Muscle of leg (tissue), 11 donors: ENCODE measurements around the gene TBC1D22A. TPM values are rescaled to one million over a fixed set of nuclear protein-coding genes. Genes with fewer than 3 reads are reported as not detected.

Experiments
- DNase-seq: peaks from one replicate; pipeline ENCODE4 v3.0.0; 2013
- H3K27ac ChIP-seq: one replicate; pipeline ENCODE4 v1.5.1; 2013; ENCODE audit warnings: mild to moderate bottlenecking, low read length, control low read depth
- H3K27me3 ChIP-seq: one replicate; pipeline ENCODE4 v1.6.1; 2013; ENCODE audit warnings: low read length; ENCODE audit not compliant: control insufficient read depth, insufficient read depth
- H3K36me3 ChIP-seq: one replicate; pipeline ENCODE4 v1.6.1; 2013; ENCODE audit warnings: low read length; ENCODE audit not compliant: control insufficient read depth, insufficient read depth
- H3K4me1 ChIP-seq: one replicate; pipeline ENCODE4 v1.6.1; 2013; ENCODE audit warnings: low read length; ENCODE audit not compliant: control insufficient read depth, insufficient read depth
- H3K4me3 ChIP-seq: one replicate; pipeline ENCODE4 v1.5.1; 2013; ENCODE audit warnings: low read length, control low read depth
- H3K9me3 ChIP-seq: replicated peaks from 2 replicates; pipeline ENCODE4 v1.6.1; 2013; ENCODE audit warnings: low read depth, low read length; ENCODE audit not compliant: control insufficient read depth
- WGBS: methylation state at CpG from one replicate; pipeline ENCODE4 v1.1.5; 2013; ENCODE audit warnings: missing lambda C conversion rate; ENCODE audit not compliant: insufficient coverage; 5-methylcytosine and 5-hydroxymethylcytosine counted together
- polyA plus RNA-seq, 8 donors: library from polyadenylated mRNA; unstranded; fragments of 120-200 nt; gene quantifications; one replicate each; pipeline versions ENCODE4 v1.2.1 to v1.2.3, GENCODE V29; 2013; ENCODE audit warnings: inconsistent platforms in 1 of 8, low replicate concordance in 1 of 8; ENCODE audit not compliant: insufficient read length in 8 of 8, insufficient read depth in 1 of 8
- total RNA-seq: library from RNA; stranded (reverse); fragments of 120-200 nt; gene quantifications from one replicate; pipeline ENCODE4 v1.2.4, GENCODE V29; 2013

The TBC1D22A gene
- total and polyA plus RNA-seq, 9 donors: 8.0 to 16.9 (median 15.6) TPM

- Histone ChIP-seq H3K27me3 (no peaks in the 10 kb centered on the region), H3K4me3 (no peak overlapping the region), H3K9me3 (peaks cover 2% of the 10 kb centered on the region), H3K27ac (no peak overlapping the region), H3K4me1 (peaks cover 19% of the 10 kb centered on the region), H3K36me3 (no peaks in the 10 kb centered on the region)
- no peak for DNase-seq
- 90% methylated on average over 21 of the region's 21 CpGs for WGBS
Measured at GRCh38 chr22:47150426-47150825, 388.0 kb downstream of the TBC1D22A start.

- no peaks in the 10 kb centered on the region for H3K36me3 ChIP-seq
- H3K27me3 ChIP-seq: no peaks in the 10 kb centered on the region
- H3K4me1 ChIP-seq: peaks cover 21% of the 10 kb centered on the region
- H3K4me3 ChIP-seq: no peak overlapping the region
- WGBS: 91% methylated on average over 11 of the region's 19 CpGs
- H3K27ac ChIP-seq: no peak overlapping the region
- no peak for DNase-seq
- peaks cover 2% of the 10 kb centered on the region for H3K9me3 ChIP-seq
Measured at GRCh38 chr22:47151064-47151463, 388.6 kb downstream of the TBC1D22A start.

DNA sequence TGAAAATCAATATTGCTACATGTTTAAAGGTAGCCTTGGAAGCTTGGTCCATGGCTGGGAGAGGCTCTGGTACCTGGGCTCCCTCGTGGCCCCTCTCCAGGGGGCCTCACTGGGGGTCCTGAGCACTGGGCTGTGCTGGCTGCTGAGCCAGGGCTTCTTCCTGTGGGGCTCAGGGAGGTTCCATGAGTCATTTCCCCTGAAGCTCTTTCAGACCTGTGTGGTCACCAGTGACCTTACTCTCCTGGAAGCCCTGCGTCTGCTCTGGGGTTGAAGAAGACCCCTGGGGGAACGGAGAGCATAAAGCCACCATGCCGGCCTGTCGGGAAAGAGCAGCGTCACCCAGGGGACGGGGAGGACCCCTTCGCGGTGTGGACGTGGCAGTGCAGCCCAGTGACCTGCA lies 389.0 kb downstream of the TBC1D22A start:
- WGBS: 71% methylated on average over 10 of the region's 10 CpGs
- no peak for DNase-seq
- no peak overlapping the region for H3K4me3 ChIP-seq
- H3K4me1 ChIP-seq: peaks cover 21% of the 10 kb centered on the region
- H3K9me3 ChIP-seq: peaks cover 2% of the 10 kb centered on the region
- no peak overlapping the region for H3K27ac ChIP-seq
- no peaks in the 10 kb centered on the region for H3K36me3 ChIP-seq
- H3K27me3 ChIP-seq: no peaks in the 10 kb centered on the region

DNA sequence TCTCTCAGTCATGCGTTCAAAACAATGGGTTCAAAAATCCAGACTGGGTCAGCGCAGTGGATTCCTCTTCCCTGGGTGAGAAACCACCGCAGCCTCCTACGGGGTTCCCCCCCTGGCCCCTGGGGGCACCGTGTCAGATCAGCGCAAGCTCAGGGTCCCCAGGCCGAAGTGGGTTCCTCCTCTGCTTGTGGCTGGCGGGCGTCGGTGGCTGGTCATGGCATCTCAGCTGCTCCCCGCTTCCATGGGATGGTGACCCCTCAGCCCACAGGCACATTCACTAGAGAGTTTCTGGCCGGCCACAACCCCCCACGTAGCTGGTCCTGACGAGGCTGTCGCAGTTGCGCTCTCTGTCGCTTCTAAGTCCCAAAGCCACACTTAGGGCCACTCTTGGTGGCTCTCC lies 389.8 kb downstream of the TBC1D22A start:
- DNase-seq: no peak
- H3K9me3 ChIP-seq: peaks cover 2% of the 10 kb centered on the region
- no peak overlapping the region for H3K27ac ChIP-seq
- WGBS: 95% methylated on average over 12 of the region's 17 CpGs
- no peak overlapping the region for H3K4me3 ChIP-seq
- no peaks in the 10 kb centered on the region for H3K27me3 ChIP-seq
- no peaks in the 10 kb centered on the region for H3K36me3 ChIP-seq
- peaks cover 21% of the 10 kb centered on the region for H3K4me1 ChIP-seq

- DNase-seq: no peak
- H3K4me3 ChIP-seq: no peak overlapping the region
- H3K4me1 ChIP-seq: peaks cover 21% of the 10 kb centered on the region
- H3K27me3 ChIP-seq: no peaks in the 10 kb centered on the region
- no peak overlapping the region for H3K27ac ChIP-seq
- H3K36me3 ChIP-seq: no peaks in the 10 kb centered on the region
- 50% methylated on average over 6 of the region's 6 CpGs for WGBS
- peaks cover 2% of the 10 kb centered on the region for H3K9me3 ChIP-seq
Measured at GRCh38 chr22:47152938-47153337, 390.5 kb downstream of the TBC1D22A start.

DNA sequence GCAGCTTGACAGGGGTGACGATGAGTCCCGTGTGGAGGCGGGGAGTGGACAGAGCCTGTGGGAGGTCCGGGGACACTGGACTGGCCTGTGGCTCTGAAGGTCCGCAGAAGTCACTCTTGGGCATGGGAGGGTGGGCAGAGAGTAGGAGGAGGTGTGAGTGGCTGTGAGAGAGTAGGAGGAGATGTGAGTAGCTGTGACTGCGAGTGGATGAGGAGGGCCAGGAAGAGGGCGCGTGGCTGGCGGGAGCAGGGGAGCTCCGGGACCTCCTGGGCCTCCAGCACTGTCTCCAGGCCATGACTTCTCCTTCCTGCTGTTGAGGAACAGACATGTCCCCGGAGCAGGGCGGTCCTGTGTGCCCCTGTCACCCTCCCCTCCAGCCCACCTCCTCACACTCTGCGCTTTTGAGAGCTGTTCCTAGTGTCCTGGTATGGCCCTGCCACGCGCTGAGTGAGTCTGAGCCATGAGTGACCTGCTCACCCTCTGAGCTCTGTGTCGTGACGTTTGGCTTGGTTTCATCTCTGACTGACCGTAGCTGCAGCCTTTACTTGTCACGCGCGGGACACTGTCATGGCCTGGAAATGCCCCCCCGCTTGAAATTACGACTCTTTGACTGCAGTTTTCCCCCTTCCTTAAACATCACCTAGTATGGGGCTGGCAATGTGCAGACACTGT lies 391.5 kb downstream of the TBC1D22A start:
- Histone ChIP-seq H3K4me3 (no peak overlapping the region), H3K36me3 (no peaks in the 10 kb centered on the region), H3K4me1 (peaks cover 21% of the 10 kb centered on the region), H3K27ac (no peak overlapping the region), H3K9me3 (peaks cover 2% of the 10 kb centered on the region), H3K27me3 (no peaks in the 10 kb centered on the region)
- WGBS: 50% methylated on average over 21 of the region's 23 CpGs
- no peak for DNase-seq

DNA sequence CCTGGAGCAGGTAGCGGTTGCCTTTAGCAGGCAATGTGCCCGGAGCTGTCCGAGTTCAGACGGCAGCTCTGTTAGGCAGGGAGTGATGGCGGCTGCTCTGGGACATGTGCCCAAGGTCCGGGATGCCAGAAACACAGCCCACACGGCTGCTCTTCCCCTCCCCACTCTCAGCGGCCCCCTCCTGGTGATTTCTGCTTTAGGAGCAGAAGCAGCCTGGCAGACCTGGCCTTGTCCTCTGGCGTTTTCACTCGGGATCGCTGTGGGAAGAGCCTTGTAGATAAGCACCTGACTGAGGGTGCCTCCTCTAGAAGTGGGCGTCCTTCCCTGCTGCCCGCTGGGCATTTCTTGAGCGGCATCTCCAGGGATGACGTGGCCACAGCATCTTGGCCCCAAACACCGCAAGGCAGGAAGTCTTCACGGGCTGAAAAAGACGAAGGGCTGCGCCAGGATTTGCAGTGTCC lies 392.2 kb downstream of the TBC1D22A start:
- Histone ChIP-seq H3K27ac (no peak overlapping the region), H3K4me1 (peaks cover 21% of the 10 kb centered on the region), H3K36me3 (no peaks in the 10 kb centered on the region), H3K4me3 (no peak overlapping the region), H3K27me3 (no peaks in the 10 kb centered on the region), H3K9me3 (peaks cover 2% of the 10 kb centered on the region)
- peak; percentile 79 for DNase-seq
- WGBS: 23% methylated on average over 15 of the region's 19 CpGs

- H3K9me3 ChIP-seq: peaks cover 2% of the 10 kb centered on the region
- H3K4me3 ChIP-seq: no peak overlapping the region
- H3K27me3 ChIP-seq: no peaks in the 10 kb centered on the region
- H3K36me3 ChIP-seq: no peaks in the 10 kb centered on the region
- DNase-seq: no peak
- WGBS: 72% methylated on average over 18 of the region's 31 CpGs
- H3K27ac ChIP-seq: no peak overlapping the region
- H3K4me1 ChIP-seq: peaks cover 21% of the 10 kb centered on the region
Measured at GRCh38 chr22:47155131-47155885, 392.9 kb downstream of the TBC1D22A start.

DNA sequence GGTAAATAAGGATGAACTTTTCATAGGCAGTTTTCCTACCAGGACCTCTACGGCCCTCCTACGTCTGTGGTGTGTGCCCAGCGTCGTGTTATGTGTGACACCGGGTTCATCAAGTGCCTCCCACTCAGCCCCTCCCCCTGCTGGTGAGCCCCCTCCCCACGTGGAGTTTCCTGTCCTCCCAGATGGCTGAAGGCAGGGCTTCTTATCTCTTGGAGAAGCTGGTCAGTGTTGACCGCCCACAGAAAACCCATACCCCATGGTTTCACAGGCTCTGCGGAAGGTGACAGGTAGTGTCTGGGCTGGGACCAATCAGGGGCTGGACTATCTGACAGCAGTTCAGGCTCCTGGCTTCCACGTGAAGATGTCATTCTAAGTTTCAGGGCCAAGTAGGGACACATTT lies 393.5 kb downstream of the TBC1D22A start:
- WGBS: 67% methylated on average over 5 of the region's 9 CpGs

DNA sequence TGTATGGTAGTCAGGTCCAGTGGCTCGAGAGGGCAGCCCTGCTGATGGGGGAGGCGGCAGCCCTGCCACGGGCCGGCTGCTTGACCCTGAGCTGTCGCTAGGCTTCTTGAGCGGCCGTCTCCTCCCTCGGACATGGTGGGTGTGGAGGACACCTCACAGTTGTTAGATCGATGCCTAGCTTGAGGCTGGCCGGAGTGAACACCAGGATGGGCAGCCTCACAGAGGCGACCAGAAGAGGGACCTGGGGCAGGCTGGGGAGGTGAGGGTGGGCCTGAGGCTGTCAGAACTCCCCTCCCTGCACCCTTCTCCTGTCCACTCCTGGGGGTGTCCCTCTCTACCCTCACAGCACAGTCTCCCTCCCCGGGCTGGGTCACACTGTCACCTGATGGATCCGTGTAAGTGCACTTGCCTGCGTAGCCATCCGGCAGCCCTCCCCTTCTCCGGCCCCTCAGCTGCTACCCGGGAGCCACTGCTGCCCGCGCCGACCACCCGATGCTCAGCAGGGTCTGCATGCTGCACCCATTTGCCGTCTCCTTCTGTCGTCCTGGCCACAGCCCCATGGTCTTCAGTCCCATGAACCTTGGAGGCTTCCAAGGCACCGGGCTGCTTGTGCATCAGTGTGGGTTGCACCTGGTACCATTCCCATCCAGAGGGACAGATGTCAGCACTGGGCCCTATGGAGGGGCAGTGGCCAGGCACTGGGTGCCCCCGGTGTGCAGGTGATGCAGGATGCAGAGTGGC lies 394.1 kb downstream of the TBC1D22A start:
- peaks cover 28% of the 10 kb centered on the region for H3K4me1 ChIP-seq
- 87% methylated on average over 21 of the region's 25 CpGs for WGBS
- DNase-seq: no peak
- no peaks in the 10 kb centered on the region for H3K27me3 ChIP-seq
- H3K4me3 ChIP-seq: no peak overlapping the region
- peaks cover 2% of the 10 kb centered on the region for H3K9me3 ChIP-seq
- H3K27ac ChIP-seq: no peak overlapping the region
- no peaks in the 10 kb centered on the region for H3K36me3 ChIP-seq

More for the DNA sequence above, 393.5 kb downstream of the TBC1D22A start:
- Histone ChIP-seq H3K27me3 (no peaks in the 10 kb centered on the region), H3K4me1 (peaks cover 24% of the 10 kb centered on the region), H3K36me3 (no peaks in the 10 kb centered on the region), H3K27ac (no peak overlapping the region), H3K4me3 (no peak overlapping the region), H3K9me3 (peaks cover 2% of the 10 kb centered on the region)
- no peak for DNase-seq
